ENCODE results near the gene CERK.

GRCh38 chr22:46676881-46677280 is 61.2 kb downstream of the CERK start:
- TF ChIP-seq EP300 (IDR thresholded peaks at IDR 0.05) (no peak), POLR2AphosphoS5 (IDR thresholded peaks at IDR 0.05) (no peak), POLR2A (IDR thresholded peaks at IDR 0.05) (no peak)
- TF ChIP-seq, protein P1, sequence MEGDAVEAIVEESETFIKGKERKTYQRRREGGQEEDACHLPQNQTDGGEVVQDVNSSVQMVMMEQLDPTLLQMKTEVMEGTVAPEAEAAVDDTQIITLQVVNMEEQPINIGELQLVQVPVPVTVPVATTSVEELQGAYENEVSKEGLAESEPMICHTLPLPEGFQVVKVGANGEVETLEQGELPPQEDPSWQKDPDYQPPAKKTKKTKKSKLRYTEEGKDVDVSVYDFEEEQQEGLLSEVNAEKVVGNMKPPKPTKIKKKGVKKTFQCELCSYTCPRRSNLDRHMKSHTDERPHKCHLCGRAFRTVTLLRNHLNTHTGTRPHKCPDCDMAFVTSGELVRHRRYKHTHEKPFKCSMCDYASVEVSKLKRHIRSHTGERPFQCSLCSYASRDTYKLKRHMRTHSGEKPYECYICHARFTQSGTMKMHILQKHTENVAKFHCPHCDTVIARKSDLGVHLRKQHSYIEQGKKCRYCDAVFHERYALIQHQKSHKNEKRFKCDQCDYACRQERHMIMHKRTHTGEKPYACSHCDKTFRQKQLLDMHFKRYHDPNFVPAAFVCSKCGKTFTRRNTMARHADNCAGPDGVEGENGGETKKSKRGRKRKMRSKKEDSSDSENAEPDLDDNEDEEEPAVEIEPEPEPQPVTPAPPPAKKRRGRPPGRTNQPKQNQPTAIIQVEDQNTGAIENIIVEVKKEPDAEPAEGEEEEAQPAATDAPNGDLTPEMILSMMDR (IDR thresholded peaks at IDR 0.05), result no peak

Measured in suprapubic skin (tissue), 4 donors.